ENCODE results near the gene SPATA3.

DNA sequence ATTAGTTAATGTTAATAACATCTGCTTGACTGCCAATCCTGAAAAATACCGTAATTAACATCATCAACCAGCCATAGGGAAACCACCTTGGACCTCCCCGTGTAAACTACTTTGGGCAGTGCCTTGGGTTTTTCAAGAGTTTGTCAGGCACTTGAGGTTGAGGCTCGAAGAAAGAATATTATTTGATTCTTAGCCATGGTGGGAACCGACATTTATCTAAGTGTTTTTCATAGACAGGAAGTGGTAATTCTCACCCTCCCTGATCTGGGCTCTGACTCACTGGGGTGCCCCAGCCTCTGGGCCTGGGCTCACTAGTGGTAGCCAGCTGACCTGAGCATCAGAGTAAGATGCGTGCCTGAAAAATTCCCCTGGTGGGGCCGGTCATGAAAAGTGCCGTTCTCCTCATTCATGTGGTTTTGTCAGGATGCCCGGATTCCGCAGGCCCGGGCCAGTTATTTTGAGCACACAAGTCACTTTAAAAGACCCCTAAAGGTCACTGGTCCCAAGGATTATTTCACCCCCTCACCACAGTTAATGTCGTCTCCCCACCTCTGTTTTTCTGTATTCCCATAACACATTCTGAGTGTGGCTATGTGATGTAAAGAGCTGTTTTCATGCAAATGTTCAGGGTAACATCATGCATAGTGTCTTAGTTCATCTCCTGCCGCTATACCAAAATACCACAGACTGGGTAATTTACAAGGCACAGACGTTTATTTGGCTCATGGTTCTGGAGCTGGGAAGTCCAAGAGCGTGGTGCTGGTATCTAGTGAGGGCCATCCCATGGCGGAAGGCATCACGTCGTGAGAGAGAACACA is 21.6 kb upstream of the SPATA3 start:
- TF ChIP-seq CTCF (IDR thresholded peaks at IDR 0.05; ENCODE audit: poor library complexity) (no peak), EZH2 (IDR thresholded peaks at IDR 0.05; ENCODE audit: borderline replicate concordance) (no peak)

Measured in hepatocyte (in vitro differentiated cells).